ENCODE measurements around the gene LRBA.
"Not testable (repeated sequence)": the region's sequence is repeated elsewhere in the genome, so short reads cannot be mapped to it uniquely, and the experiment has no call there.

The LRBA gene

DNA sequence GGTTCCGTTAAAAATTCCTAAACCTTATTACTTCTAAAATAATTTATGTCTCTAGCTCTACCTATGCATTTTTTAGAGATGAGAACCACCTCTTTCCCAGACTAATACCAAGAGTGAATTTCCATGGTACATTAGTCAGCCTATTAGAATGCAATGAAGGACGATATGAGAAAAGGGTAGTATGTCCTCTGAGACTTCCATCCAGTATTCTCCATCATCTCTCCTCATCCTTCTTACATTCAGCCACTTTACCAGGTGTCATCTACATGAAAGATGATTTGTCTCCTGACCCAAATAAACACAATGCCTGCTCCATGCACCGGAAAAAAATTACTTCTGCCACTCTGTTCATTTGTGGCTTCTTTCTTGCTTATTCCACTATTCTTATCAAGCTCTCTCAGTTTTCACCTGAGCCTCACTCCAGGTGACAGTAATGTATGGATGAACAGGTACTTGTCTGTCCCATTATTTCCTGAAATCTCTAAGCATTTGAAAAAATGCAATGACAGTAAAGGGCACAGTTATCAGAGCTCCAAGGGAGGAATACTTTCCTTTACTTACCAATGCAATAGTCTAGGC, 335.2 kb downstream of the LRBA start:
- no peak for DNase-seq (ENCODE audit: low spot score in 2 of 2)
- no peaks in the 10 kb centered on the region for H3K9me3 Mint-ChIP-seq
- no peaks in the 10 kb centered on the region for H3K27me3 Mint-ChIP-seq
- H3K4me1 Mint-ChIP-seq, result peaks cover 14% of the 10 kb centered on the region
- no peak for ATAC-seq (replicated peaks; ENCODE audit: extremely low read depth, poor library complexity, severe bottlenecking)
- peaks cover 12% of the 10 kb centered on the region for H3K36me3 Mint-ChIP-seq (ENCODE audit: insufficient read depth)
- H3K4me3 Mint-ChIP-seq, result no peak overlapping the region
- H3K27ac Mint-ChIP-seq (ENCODE audit: low read depth), result no peak overlapping the region

DNA sequence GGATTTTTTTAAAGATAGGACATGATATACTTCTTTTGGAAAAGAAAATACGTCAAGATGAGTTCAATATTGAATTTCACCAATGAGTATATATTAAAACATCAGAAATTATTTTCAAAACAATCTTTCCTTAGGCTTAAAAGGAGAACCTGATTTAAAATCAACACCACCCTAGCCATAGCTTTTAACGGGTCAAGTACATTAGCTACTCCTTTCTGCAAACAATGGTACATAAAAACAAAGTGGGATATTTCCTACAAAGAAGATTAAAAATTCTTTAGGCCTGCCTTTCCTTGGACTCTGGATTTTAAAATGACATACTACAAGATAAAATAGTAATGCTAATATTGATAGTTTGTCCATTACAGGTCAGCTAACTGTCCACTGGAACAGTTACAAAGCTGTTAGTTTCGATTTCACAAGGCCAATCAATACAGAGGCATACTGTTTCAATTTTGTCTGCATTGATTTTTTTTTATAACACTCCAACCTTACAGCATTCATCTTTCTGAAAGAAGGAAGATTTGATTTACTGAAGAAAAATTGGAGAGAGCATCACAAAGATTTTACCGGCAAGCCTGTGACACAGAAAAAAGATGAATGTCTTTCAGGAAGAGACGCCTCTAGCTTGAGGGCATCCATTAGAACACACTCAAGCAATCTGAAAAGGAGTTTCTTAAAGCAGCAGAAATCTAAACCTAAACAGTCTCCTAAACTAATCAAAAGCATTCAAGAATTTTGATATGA, 335.9 kb downstream of the LRBA start:
- H3K9me3 Mint-ChIP-seq, result no peaks in the 10 kb centered on the region
- H3K27ac Mint-ChIP-seq (ENCODE audit: low read depth), result no peak overlapping the region
- peaks cover 14% of the 10 kb centered on the region for H3K4me1 Mint-ChIP-seq
- H3K36me3 Mint-ChIP-seq (ENCODE audit: insufficient read depth), result peaks cover 10% of the 10 kb centered on the region
- no peak for DNase-seq (ENCODE audit: low spot score in 2 of 2)
- H3K27me3 Mint-ChIP-seq, result no peaks in the 10 kb centered on the region
- no peak for ATAC-seq (replicated peaks; ENCODE audit: extremely low read depth, poor library complexity, severe bottlenecking)
- no peak overlapping the region for H3K4me3 Mint-ChIP-seq

DNA sequence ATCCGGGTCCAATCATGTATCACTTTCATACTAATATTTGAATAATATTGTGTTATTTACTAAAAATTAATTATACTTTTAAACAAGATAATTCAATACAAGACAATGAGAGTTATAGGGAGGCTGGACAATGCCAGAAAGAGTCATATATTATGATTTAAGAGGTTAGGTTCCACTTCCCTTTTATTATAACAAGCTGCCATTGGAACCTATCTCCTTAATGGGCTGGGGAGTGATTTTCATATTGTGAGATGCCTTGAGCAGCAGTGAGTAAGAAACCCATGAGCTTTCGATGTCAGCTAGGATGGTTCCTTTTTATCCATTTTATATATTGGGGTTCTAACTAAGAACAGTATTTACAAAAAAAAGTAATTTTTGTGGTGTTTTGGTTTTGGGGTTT, 341.3 kb downstream of the LRBA start:
- H3K4me3 Mint-ChIP-seq, result no peak overlapping the region

DNA sequence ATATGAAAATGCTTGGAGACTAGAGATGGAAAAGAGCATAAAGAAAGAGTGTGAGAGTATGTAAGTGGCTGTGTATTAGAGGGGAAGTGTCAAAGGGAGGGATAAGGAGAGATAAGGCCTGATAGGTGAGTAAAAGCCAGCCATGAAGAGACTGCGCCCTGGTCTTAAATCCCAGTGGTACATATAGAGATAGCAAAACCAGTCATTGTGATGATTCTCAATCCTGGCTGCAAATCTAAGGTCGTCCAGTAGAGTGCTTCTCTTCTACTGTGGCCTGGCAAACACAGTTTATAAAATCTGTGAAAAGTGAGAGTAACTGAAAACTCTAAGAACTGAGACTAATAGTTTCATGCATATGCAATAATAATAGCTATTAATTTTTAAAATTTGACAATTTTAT, 346.3 kb downstream of the LRBA start:
- DNase-seq (ENCODE audit: low spot score in 2 of 2) (no peak), ATAC-seq (replicated peaks; ENCODE audit: extremely low read depth, poor library complexity, severe bottlenecking) (no peak)
- no peak overlapping the region for H3K27ac Mint-ChIP-seq (ENCODE audit: low read depth)
- no peaks in the 10 kb centered on the region for H3K36me3 Mint-ChIP-seq (ENCODE audit: insufficient read depth)
- H3K27me3 Mint-ChIP-seq, result no peaks in the 10 kb centered on the region
- no peak overlapping the region for H3K4me3 Mint-ChIP-seq
- H3K9me3 Mint-ChIP-seq, result no peaks in the 10 kb centered on the region
- peaks cover 6% of the 10 kb centered on the region for H3K4me1 Mint-ChIP-seq

More for the DNA sequence above, 341.3 kb downstream of the LRBA start:
- Mint-ChIP-seq H3K4me1 (peaks cover 14% of the 10 kb centered on the region), H3K27ac (ENCODE audit: low read depth) (no peak overlapping the region), H3K9me3 (no peaks in the 10 kb centered on the region), H3K36me3 (ENCODE audit: insufficient read depth) (peaks cover 2% of the 10 kb centered on the region), H3K27me3 (no peaks in the 10 kb centered on the region)
- DNase-seq (ENCODE audit: low spot score in 2 of 2) (no peak), ATAC-seq (replicated peaks; ENCODE audit: extremely low read depth, poor library complexity, severe bottlenecking) (no peak)

DNA sequence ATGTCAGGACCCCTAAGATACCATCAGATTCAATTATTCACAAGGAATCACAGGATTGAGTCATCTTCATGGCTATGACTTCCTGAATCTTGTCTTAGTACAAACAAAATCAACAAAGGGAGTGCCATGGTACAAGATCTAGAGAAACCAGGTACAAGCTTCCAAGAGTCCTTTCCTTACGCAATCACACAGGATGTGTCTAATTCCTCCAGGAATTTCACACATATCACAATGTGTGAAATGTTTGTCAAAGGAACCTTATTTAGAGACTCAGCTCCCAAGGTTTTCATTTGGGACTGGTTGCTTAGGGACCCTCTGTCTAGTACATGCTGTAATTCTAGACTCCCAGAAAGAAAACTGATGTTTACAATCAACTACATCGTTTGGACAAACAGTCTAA, 350.1 kb downstream of the LRBA start:
- H3K36me3 Mint-ChIP-seq (ENCODE audit: insufficient read depth), result peaks cover 3% of the 10 kb centered on the region
- ATAC-seq (replicated peaks; ENCODE audit: extremely low read depth, poor library complexity, severe bottlenecking), result no peak
- no peak overlapping the region for H3K4me3 Mint-ChIP-seq
- no peaks in the 10 kb centered on the region for H3K9me3 Mint-ChIP-seq
- DNase-seq (ENCODE audit: low spot score in 2 of 2), result no peak
- peaks cover 10% of the 10 kb centered on the region for H3K4me1 Mint-ChIP-seq
- no peaks in the 10 kb centered on the region for H3K27me3 Mint-ChIP-seq
- H3K27ac Mint-ChIP-seq (ENCODE audit: low read depth), result no peak overlapping the region

DNA sequence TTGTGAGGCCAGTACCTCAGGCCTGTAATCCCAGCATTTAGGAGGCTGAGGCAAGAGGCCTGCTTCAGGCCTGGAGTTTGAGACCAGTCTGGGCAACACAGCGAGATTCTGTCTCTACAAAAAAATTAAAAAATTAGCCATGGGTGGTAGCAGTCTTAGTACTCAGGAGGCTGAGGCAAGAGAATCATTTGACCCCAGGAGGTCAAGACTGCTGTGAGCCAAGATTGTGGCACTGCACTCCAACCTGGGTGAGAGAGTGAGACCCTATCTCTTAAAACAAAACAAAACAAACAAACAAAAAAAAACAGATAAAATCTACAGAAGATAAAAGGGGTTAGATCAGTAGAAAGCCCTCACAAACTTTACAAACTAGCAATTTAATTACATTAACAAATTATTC, 352.4 kb downstream of the LRBA start:
- ATAC-seq (replicated peaks; ENCODE audit: extremely low read depth, poor library complexity, severe bottlenecking) (no peak), DNase-seq (ENCODE audit: low spot score in 2 of 2) (no peak)
- no peak overlapping the region for H3K4me3 Mint-ChIP-seq
- peak overlapping the region; percentile 27 for H3K27ac Mint-ChIP-seq (ENCODE audit: low read depth)
- H3K27me3 Mint-ChIP-seq, result no peaks in the 10 kb centered on the region
- H3K9me3 Mint-ChIP-seq, result no peaks in the 10 kb centered on the region
- H3K36me3 Mint-ChIP-seq (ENCODE audit: insufficient read depth), result peaks cover 3% of the 10 kb centered on the region
- H3K4me1 Mint-ChIP-seq, result peaks cover 10% of the 10 kb centered on the region

DNA sequence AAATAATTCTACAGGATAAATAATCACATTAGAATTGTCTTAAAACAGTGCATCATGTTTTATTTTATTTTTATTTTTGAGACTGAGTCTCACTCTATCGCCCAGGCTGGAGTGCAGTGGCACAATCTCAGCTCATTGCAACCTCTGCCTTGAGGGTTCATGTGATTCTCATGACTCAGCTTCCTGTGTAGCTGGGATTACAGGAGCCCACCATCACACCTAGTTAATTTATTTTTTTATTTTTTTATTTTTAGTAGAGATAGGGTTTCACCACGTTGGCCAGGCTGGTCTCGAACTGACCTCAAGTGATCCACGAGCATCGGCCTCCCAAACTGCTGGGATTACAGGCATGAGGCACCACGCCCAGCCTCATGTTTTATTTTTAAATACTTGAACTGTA, 353.5 kb downstream of the LRBA start:
- not testable (repeated sequence) for DNase-seq (ENCODE audit: low spot score in 2 of 2)

DNA sequence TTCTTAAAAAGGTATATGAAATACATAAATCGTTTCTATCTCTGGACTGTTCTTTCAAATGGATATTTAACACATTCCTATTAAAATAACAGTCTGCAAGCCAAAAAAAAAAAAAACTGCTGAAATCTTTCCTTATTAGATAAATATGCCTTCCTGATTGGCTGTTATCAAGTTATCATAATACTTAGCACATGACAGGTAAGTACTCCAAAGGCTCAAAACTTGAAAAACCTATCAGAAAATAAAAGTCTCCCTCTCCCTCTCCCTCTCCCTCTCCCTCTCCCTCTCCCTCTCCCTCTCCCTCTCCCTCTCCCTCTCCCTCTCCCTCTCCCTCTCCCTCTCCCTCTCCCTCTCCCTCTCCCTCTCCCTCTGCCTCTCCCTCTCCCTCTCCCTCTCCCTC, 356.8 kb downstream of the LRBA start:
- ATAC-seq (replicated peaks; ENCODE audit: extremely low read depth, poor library complexity, severe bottlenecking); H3K4me3 Mint-ChIP-seq; H3K9me3 Mint-ChIP-seq; DNase-seq (ENCODE audit: low spot score in 2 of 2); H3K27ac Mint-ChIP-seq (ENCODE audit: low read depth); H3K4me1 Mint-ChIP-seq; H3K36me3 Mint-ChIP-seq (ENCODE audit: insufficient read depth); H3K27me3 Mint-ChIP-seq: not testable (repeated sequence)

More for the DNA sequence above, 353.5 kb downstream of the LRBA start:
- H3K36me3 Mint-ChIP-seq (ENCODE audit: insufficient read depth); H3K4me3 Mint-ChIP-seq; H3K27ac Mint-ChIP-seq (ENCODE audit: low read depth); ATAC-seq (replicated peaks; ENCODE audit: extremely low read depth, poor library complexity, severe bottlenecking); H3K27me3 Mint-ChIP-seq; H3K9me3 Mint-ChIP-seq: not testable (repeated sequence)
- peaks cover 10% of the 10 kb centered on the region for H3K4me1 Mint-ChIP-seq

DNA sequence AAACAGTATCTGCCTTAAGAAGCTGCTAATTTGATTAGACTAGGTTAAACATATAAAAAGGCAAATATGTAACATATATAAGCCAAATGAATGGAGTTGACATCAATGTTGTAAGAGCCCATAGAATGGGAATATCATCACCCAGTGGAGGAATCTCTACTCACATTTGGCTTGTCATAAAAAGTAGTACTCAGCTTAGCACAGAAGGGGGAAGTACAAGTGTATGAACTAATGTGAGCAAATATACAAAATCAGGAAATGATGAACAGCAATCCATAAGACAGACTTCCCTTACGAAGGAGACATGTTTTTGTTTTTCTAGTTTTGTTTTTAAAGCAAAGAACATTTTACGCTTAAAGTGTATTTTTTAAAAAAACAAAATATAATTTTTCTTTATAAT, 358.2 kb downstream of the LRBA start:
- ATAC-seq (replicated peaks; ENCODE audit: extremely low read depth, poor library complexity, severe bottlenecking) (no peak), DNase-seq (ENCODE audit: low spot score in 2 of 2) (no peak)
- Mint-ChIP-seq H3K4me3 (no peak overlapping the region), H3K9me3 (no peaks in the 10 kb centered on the region), H3K27ac (ENCODE audit: low read depth) (no peak overlapping the region), H3K4me1 (peaks cover 10% of the 10 kb centered on the region), H3K36me3 (ENCODE audit: insufficient read depth) (peaks cover 3% of the 10 kb centered on the region), H3K27me3 (no peaks in the 10 kb centered on the region)

DNA sequence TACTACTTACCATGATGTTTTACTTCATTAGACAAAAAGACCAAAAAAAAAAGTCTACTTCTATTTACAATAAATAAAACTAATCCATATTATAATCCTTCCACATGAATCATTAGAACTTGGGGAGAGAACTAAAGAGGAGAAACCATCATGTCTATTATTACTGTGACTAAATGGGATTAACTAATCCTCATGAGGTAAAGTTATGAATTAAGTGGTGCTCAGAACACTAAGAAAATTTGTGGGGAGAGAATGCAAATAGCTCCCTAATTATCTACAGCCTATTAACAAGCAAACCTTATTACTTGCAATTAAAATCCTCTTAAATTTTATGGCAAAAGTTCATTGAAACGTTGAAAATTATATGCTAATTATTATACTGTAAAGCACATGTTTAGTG, 364.3 kb downstream of the LRBA start:
- no peak for DNase-seq (ENCODE audit: low spot score in 2 of 2)
- Mint-ChIP-seq H3K4me1 (peaks cover 21% of the 10 kb centered on the region), H3K4me3 (no peak overlapping the region), H3K27ac (ENCODE audit: low read depth) (no peak overlapping the region), H3K36me3 (ENCODE audit: insufficient read depth) (peaks cover 1% of the 10 kb centered on the region), H3K27me3 (no peaks in the 10 kb centered on the region), H3K9me3 (no peaks in the 10 kb centered on the region)
- no peak for ATAC-seq (replicated peaks; ENCODE audit: extremely low read depth, poor library complexity, severe bottlenecking)

DNA sequence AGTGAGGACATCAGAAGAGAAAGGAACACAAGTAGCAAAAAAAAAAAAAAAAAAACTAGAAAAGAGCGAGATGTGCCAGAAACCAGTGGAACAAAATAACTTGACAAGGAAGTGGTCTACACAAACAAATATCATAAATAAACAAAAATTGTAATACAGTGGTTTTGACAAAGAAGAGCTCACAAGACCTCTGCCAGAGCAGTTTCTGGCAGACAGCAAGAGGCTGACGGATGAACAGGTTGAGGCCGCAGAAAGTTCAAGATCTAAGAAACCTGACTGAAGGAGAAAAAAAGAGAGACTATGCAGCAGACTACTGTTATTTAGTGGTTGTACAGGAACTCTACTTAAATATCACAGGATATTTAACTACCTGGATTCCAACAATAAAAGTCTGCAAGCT, 367.0 kb downstream of the LRBA start:
- ATAC-seq (replicated peaks; ENCODE audit: extremely low read depth, poor library complexity, severe bottlenecking) (peak; percentile 19), DNase-seq (ENCODE audit: low spot score in 2 of 2) (no peak)
- Mint-ChIP-seq H3K36me3 (ENCODE audit: insufficient read depth) (peaks cover 1% of the 10 kb centered on the region), H3K27me3 (no peaks in the 10 kb centered on the region), H3K4me3 (no peak overlapping the region), H3K9me3 (no peaks in the 10 kb centered on the region), H3K27ac (ENCODE audit: low read depth) (no peak overlapping the region), H3K4me1 (peaks cover 21% of the 10 kb centered on the region)

DNA sequence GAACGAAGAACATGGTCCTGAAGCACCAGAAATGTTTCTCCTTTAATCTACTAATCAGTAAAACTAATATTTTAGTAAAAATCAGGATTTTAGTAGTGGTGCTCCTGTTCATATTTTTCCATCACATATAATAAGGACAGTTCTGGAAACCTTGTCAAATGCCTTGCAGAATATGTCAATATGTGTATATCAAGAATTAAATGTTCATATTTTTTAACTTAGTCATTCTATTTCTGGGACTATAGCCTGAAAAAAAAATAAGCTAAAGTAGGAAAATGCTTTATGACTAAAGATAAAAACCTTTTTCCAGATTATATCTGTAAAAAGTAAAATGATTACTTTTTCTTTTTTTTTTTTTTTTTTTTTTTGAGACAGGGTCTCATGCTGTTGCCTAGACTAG, 368.1 kb downstream of the LRBA start:
- no peaks in the 10 kb centered on the region for H3K9me3 Mint-ChIP-seq
- H3K36me3 Mint-ChIP-seq (ENCODE audit: insufficient read depth), result peaks cover under 1% of the 10 kb centered on the region
- peaks cover 11% of the 10 kb centered on the region for H3K4me1 Mint-ChIP-seq
- H3K27me3 Mint-ChIP-seq, result no peaks in the 10 kb centered on the region
- no peak overlapping the region for H3K4me3 Mint-ChIP-seq
- ATAC-seq (replicated peaks; ENCODE audit: extremely low read depth, poor library complexity, severe bottlenecking), result no peak
- DNase-seq (ENCODE audit: low spot score in 2 of 2), result no peak
- no peak overlapping the region for H3K27ac Mint-ChIP-seq (ENCODE audit: low read depth)

DNA sequence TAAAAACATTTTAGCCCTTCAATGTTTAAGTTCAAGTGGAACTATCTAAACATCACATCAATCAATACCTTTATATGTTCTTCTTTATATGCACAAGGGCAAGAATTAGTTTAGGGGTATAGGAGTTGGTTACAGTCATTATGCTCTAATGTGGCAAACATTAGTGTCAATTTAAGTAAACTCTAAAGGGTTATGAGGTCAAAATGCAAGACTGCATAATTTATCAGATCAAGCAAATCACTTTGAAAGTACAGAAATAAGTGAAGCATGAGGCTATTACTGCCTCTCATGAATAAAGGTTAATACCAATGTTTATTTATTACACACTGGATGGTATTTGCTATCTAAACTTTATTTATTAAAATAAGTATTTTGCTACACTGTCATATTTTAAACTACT, 373.5 kb downstream of the LRBA start:
- H3K36me3 Mint-ChIP-seq (ENCODE audit: insufficient read depth), result peaks cover 4% of the 10 kb centered on the region
- ATAC-seq (replicated peaks; ENCODE audit: extremely low read depth, poor library complexity, severe bottlenecking) (no peak), DNase-seq (ENCODE audit: low spot score in 2 of 2) (no peak)
- H3K4me3 Mint-ChIP-seq, result no peak overlapping the region
- no peak overlapping the region for H3K27ac Mint-ChIP-seq (ENCODE audit: low read depth)
- no peaks in the 10 kb centered on the region for H3K27me3 Mint-ChIP-seq
- no peaks in the 10 kb centered on the region for H3K4me1 Mint-ChIP-seq
- H3K9me3 Mint-ChIP-seq, result no peaks in the 10 kb centered on the region
